ENCODE results near the gene CNTN6.
"Not testable (repeated sequence)": the region's sequence is repeated elsewhere in the genome, so short reads cannot be mapped to it uniquely, and the experiment has no call there.

CNTN6 gene

DNA sequence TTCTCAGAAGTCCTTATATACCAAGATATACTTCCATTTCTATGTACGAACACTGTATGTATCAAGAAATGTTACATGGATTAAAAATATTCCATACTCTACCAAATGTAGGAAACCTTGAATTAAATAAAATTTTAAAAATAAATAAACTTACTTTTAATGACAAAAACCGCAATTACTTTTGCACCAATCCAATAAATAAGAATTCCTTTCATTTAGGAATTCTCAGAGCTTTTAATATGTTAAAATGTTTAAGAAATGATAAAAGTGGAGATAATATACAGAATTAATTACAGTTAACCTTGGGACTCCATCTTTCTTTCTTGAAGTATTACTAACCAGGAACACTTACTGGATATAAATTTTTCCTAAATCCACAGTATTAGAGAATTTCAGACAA, 272.7 kb downstream of the CNTN6 start:
- no peak overlapping the region for H2AK5ac ChIP-seq (ENCODE audit: low read length)
- no peaks in the 10 kb centered on the region for H3K79me1 ChIP-seq (ENCODE audit: low read length)
- H3K56ac ChIP-seq (ENCODE audit: low read length), result no peak overlapping the region
- no peak overlapping the region for H2BK5ac ChIP-seq (ENCODE audit: low read length)
- no peak overlapping the region for H4K5ac ChIP-seq (ENCODE audit: low read length)
- H3K23ac ChIP-seq (ENCODE audit: low read length), result no peak overlapping the region
- no peak overlapping the region for H3K4me2 ChIP-seq (ENCODE audit: low read length)
- no peaks in the 10 kb centered on the region for H3K4me1 ChIP-seq (ENCODE audit: control insufficient read depth, low read depth, low read length)
- H2BK15ac ChIP-seq (replicated peaks; ENCODE audit: low read depth), result no peak overlapping the region
- no peak overlapping the region for H3K9ac ChIP-seq (ENCODE audit: low read length)
- no peak overlapping the region for H3K27ac ChIP-seq (ENCODE audit: low read depth, low read length)
- 100% methylated on average over 1 of the region's 2 CpGs for WGBS (ENCODE audit: extremely low coverage, insufficient coverage, low lambda C conversion rate)
- H3K4ac ChIP-seq (ENCODE audit: low read depth, low read length), result no peak overlapping the region
- H3K27me3 ChIP-seq (ENCODE audit: insufficient read depth, low read length, poor library complexity), result no peaks in the 10 kb centered on the region
- H3K36me3 ChIP-seq (ENCODE audit: control insufficient read depth, insufficient read depth, low read length), result no peaks in the 10 kb centered on the region
- H4K8ac ChIP-seq (ENCODE audit: low read depth, low read length), result no peak overlapping the region
- DNase-seq, result no peak
- no peak overlapping the region for H3K18ac ChIP-seq (ENCODE audit: low read length)
- H2BK120ac ChIP-seq (ENCODE audit: low read depth, low read length), result no peak overlapping the region
- H3K79me2 ChIP-seq (ENCODE audit: control insufficient read depth, insufficient read depth, low read length), result no peaks in the 10 kb centered on the region
- H3K4me3 ChIP-seq (ENCODE audit: low read length), result no peak overlapping the region

DNA sequence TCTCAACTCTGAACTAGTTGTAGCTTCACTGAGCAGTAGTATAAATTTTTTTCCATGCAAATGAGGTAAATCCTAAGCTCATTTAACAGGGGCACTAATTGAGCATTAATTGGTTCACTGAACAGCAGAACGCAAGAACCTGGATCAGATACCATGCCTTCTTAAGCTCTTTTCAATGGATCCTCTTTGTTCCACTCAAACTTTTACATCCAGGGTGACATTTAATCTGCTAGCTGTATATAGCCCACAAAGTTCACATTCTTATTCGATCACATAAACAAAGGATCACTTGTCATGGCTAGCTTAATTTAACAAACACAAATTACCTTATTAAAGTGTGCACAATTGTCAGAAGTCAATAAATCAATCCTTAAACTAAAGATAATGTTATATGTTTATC, 281.6 kb downstream of the CNTN6 start:
- H4K8ac ChIP-seq (ENCODE audit: low read depth, low read length), result no peak overlapping the region
- no peak overlapping the region for H3K27ac ChIP-seq (ENCODE audit: low read depth, low read length)
- no peak overlapping the region for H3K9ac ChIP-seq (ENCODE audit: low read length)
- no peak overlapping the region for H2BK5ac ChIP-seq (ENCODE audit: low read length)
- H3K4me1 ChIP-seq (ENCODE audit: control insufficient read depth, low read depth, low read length), result no peaks in the 10 kb centered on the region
- no peak overlapping the region for H4K5ac ChIP-seq (ENCODE audit: low read length)
- no peak overlapping the region for H3K4me3 ChIP-seq (ENCODE audit: low read length)
- H3K79me2 ChIP-seq (ENCODE audit: control insufficient read depth, insufficient read depth, low read length), result no peaks in the 10 kb centered on the region
- H3K4ac ChIP-seq (ENCODE audit: low read depth, low read length), result no peak overlapping the region
- H2AK5ac ChIP-seq (ENCODE audit: low read length), result no peak overlapping the region
- no peak for DNase-seq
- no peaks in the 10 kb centered on the region for H3K27me3 ChIP-seq (ENCODE audit: insufficient read depth, low read length, poor library complexity)
- H3K4me2 ChIP-seq (ENCODE audit: low read length), result no peak overlapping the region
- H2BK15ac ChIP-seq (replicated peaks; ENCODE audit: low read depth), result no peak overlapping the region
- H3K36me3 ChIP-seq (ENCODE audit: control insufficient read depth, insufficient read depth, low read length), result no peaks in the 10 kb centered on the region
- no peak overlapping the region for H3K18ac ChIP-seq (ENCODE audit: low read length)
- no peak overlapping the region for H3K56ac ChIP-seq (ENCODE audit: low read length)
- H3K79me1 ChIP-seq (ENCODE audit: low read length), result no peaks in the 10 kb centered on the region
- H3K23ac ChIP-seq (ENCODE audit: low read length), result no peak overlapping the region
- no CpG with 5 or more reads among the region's 2 CpGs for WGBS (ENCODE audit: extremely low coverage, insufficient coverage, low lambda C conversion rate)
- H2BK120ac ChIP-seq (ENCODE audit: low read depth, low read length), result no peak overlapping the region

DNA sequence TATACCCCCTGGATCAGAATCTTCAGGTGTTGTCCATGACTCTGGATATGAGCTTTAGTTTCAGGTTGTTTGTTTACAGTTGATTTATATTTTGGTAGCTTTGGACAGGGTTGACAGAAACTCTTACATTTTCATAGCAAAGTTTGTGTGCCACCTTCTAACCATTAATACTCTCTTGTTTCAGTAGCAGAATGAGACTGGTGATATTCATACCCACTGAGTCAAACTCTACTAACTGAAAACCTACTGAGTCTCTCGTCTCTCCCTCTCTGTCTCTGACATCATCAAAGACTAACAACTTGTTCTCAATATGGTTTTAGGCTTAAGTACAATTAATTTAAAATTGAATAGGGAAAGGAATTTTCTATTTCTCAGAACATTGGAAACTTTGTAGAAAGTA, 282.3 kb downstream of the CNTN6 start:
- Histone ChIP-seq H4K5ac (ENCODE audit: low read length) (no peak overlapping the region), H3K18ac (ENCODE audit: low read length) (no peak overlapping the region), H3K27ac (ENCODE audit: low read depth, low read length) (no peak overlapping the region), H2BK5ac (ENCODE audit: low read length) (no peak overlapping the region), H3K4ac (ENCODE audit: low read depth, low read length) (no peak overlapping the region), H3K9ac (ENCODE audit: low read length) (no peak overlapping the region), H3K23ac (ENCODE audit: low read length) (no peak overlapping the region), H3K79me2 (ENCODE audit: control insufficient read depth, insufficient read depth, low read length) (no peaks in the 10 kb centered on the region), H3K4me2 (ENCODE audit: low read length) (no peak overlapping the region), H3K27me3 (ENCODE audit: insufficient read depth, low read length, poor library complexity) (no peaks in the 10 kb centered on the region), H3K56ac (ENCODE audit: low read length) (no peak overlapping the region), H4K8ac (ENCODE audit: low read depth, low read length) (no peak overlapping the region), H3K36me3 (ENCODE audit: control insufficient read depth, insufficient read depth, low read length) (no peaks in the 10 kb centered on the region), H2BK120ac (ENCODE audit: low read depth, low read length) (no peak overlapping the region), H2AK5ac (ENCODE audit: low read length) (no peak overlapping the region), H3K4me3 (ENCODE audit: low read length) (no peak overlapping the region), H2BK15ac (replicated peaks; ENCODE audit: low read depth) (no peak overlapping the region), H3K4me1 (ENCODE audit: control insufficient read depth, low read depth, low read length) (no peaks in the 10 kb centered on the region), H3K79me1 (ENCODE audit: low read length) (no peaks in the 10 kb centered on the region)
- WGBS (ENCODE audit: extremely low coverage, insufficient coverage, low lambda C conversion rate), result no CpG with 5 or more reads among the region's 1 CpG
- no peak for DNase-seq

- H3K27ac ChIP-seq (ENCODE audit: low read depth, low read length), result no peak overlapping the region
- H3K9ac ChIP-seq (ENCODE audit: low read length), result no peak overlapping the region
- no peaks in the 10 kb centered on the region for H3K79me1 ChIP-seq (ENCODE audit: low read length)
- H3K36me3 ChIP-seq (ENCODE audit: control insufficient read depth, insufficient read depth, low read length), result no peaks in the 10 kb centered on the region
- no peaks in the 10 kb centered on the region for H3K4me1 ChIP-seq (ENCODE audit: control insufficient read depth, low read depth, low read length)
- H4K5ac ChIP-seq (ENCODE audit: low read length), result no peak overlapping the region
- H2AK5ac ChIP-seq (ENCODE audit: low read length), result no peak overlapping the region
- H3K4me2 ChIP-seq (ENCODE audit: low read length), result no peak overlapping the region
- H3K56ac ChIP-seq (ENCODE audit: low read length), result no peak overlapping the region
- no peak overlapping the region for H3K4me3 ChIP-seq (ENCODE audit: low read length)
- H3K27me3 ChIP-seq (ENCODE audit: insufficient read depth, low read length, poor library complexity), result no peaks in the 10 kb centered on the region
- WGBS (ENCODE audit: extremely low coverage, insufficient coverage, low lambda C conversion rate), result no CpG with 5 or more reads among the region's 8 CpGs
- no peak overlapping the region for H4K8ac ChIP-seq (ENCODE audit: low read depth, low read length)
- H3K18ac ChIP-seq (ENCODE audit: low read length), result no peak overlapping the region
- H3K4ac ChIP-seq (ENCODE audit: low read depth, low read length), result no peak overlapping the region
- DNase-seq, result no peak
- H3K79me2 ChIP-seq (ENCODE audit: control insufficient read depth, insufficient read depth, low read length), result no peaks in the 10 kb centered on the region
- H2BK5ac ChIP-seq (ENCODE audit: low read length), result no peak overlapping the region
- no peak overlapping the region for H3K23ac ChIP-seq (ENCODE audit: low read length)
- no peak overlapping the region for H2BK15ac ChIP-seq (replicated peaks; ENCODE audit: low read depth)
- H2BK120ac ChIP-seq (ENCODE audit: low read depth, low read length), result no peak overlapping the region
These were observed 288.3 kb downstream of the CNTN6 start for GRCh38 chr3:1380926-1381646.

GRCh38 chr3:1381647-1382036, 288.8 kb downstream of the CNTN6 start:
- WGBS (ENCODE audit: extremely low coverage, insufficient coverage, low lambda C conversion rate), result no CpG with 5 or more reads among the region's 5 CpGs
- Histone ChIP-seq H3K27ac (ENCODE audit: low read depth, low read length) (no peak overlapping the region), H3K9ac (ENCODE audit: low read length) (no peak overlapping the region), H3K4me2 (ENCODE audit: low read length) (no peak overlapping the region), H3K23ac (ENCODE audit: low read length) (no peak overlapping the region), H3K79me2 (ENCODE audit: control insufficient read depth, insufficient read depth, low read length) (no peaks in the 10 kb centered on the region), H3K18ac (ENCODE audit: low read length) (no peak overlapping the region), H3K56ac (ENCODE audit: low read length) (no peak overlapping the region), H4K8ac (ENCODE audit: low read depth, low read length) (no peak overlapping the region), H3K4ac (ENCODE audit: low read depth, low read length) (no peak overlapping the region), H2BK120ac (ENCODE audit: low read depth, low read length) (no peak overlapping the region), H3K4me3 (ENCODE audit: low read length) (no peak overlapping the region), H4K5ac (ENCODE audit: low read length) (no peak overlapping the region), H2AK5ac (ENCODE audit: low read length) (no peak overlapping the region), H3K36me3 (ENCODE audit: control insufficient read depth, insufficient read depth, low read length) (no peaks in the 10 kb centered on the region), H3K4me1 (ENCODE audit: control insufficient read depth, low read depth, low read length) (no peaks in the 10 kb centered on the region), H2BK5ac (ENCODE audit: low read length) (no peak overlapping the region), H3K27me3 (ENCODE audit: insufficient read depth, low read length, poor library complexity) (no peaks in the 10 kb centered on the region), H2BK15ac (replicated peaks; ENCODE audit: low read depth) (no peak overlapping the region), H3K79me1 (ENCODE audit: low read length) (no peaks in the 10 kb centered on the region)
- no peak for DNase-seq

DNA sequence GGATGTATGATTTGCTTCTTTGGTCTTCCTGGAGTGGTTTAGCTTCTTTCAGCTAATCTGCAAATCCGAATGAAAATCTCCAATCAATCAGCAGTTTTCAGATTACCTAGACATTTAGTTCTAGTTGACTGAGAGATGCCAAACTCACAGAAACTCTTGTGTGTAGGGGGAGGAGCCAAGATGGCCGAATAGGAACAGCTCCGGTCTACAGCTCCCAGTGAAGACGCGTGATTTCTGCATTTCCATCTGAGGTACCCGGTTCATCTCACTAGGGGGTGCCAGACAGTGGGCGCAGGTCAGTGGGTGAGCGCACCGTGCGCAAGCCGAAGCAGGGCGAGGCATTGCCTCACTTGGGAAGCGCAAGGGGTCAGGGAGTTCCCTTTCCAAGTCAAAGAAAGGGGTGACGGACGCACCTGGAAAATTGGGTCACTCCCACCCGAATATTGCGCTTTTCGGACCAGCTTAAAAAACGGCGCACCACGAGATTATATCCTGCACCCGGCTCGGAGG, 294.6 kb downstream of the CNTN6 start:
- not testable (repeated sequence) for H3K4me3 ChIP-seq (ENCODE audit: low read length); H2BK120ac ChIP-seq (ENCODE audit: low read depth, low read length)

More for the DNA sequence above, 294.6 kb downstream of the CNTN6 start:
- H3K56ac ChIP-seq (ENCODE audit: low read length); H3K4me2 ChIP-seq (ENCODE audit: low read length); H2AK5ac ChIP-seq (ENCODE audit: low read length); H4K8ac ChIP-seq (ENCODE audit: low read depth, low read length); H3K36me3 ChIP-seq (ENCODE audit: control insufficient read depth, insufficient read depth, low read length); H3K27me3 ChIP-seq (ENCODE audit: insufficient read depth, low read length, poor library complexity); H4K5ac ChIP-seq (ENCODE audit: low read length); H3K4ac ChIP-seq (ENCODE audit: low read depth, low read length); H2BK5ac ChIP-seq (ENCODE audit: low read length); DNase-seq; H3K23ac ChIP-seq (ENCODE audit: low read length); H3K9ac ChIP-seq (ENCODE audit: low read length); H3K4me1 ChIP-seq (ENCODE audit: control insufficient read depth, low read depth, low read length); H2BK15ac ChIP-seq (replicated peaks; ENCODE audit: low read depth); H3K79me1 ChIP-seq (ENCODE audit: low read length); H3K27ac ChIP-seq (ENCODE audit: low read depth, low read length); H3K79me2 ChIP-seq (ENCODE audit: control insufficient read depth, insufficient read depth, low read length); H3K18ac ChIP-seq (ENCODE audit: low read length): not testable (repeated sequence)
- WGBS (ENCODE audit: extremely low coverage, insufficient coverage, low lambda C conversion rate), result no CpG with 5 or more reads among the region's 23 CpGs
